ENCODE measurements around the gene ARL5C. TPM values are rescaled to one million over a fixed set of nuclear protein-coding genes. Genes with fewer than 3 reads are reported as not detected.
A peak's percentile ranks its signal among the peaks of the same experiment; 100 is the strongest.
"Not testable (repeated sequence)": the region's sequence is repeated elsewhere in the genome, so short reads cannot be mapped to it uniquely, and the experiment has no call there.

ARL5C gene
- total RNA-seq, 1 donor from 2014 or later: not detected

- Histone ChIP-seq H3K27ac (ENCODE audit: low read depth, low read length) (no peak overlapping the region), H3K79me2 (ENCODE audit: insufficient read depth, low read length) (no peaks in the 10 kb centered on the region), H4K20me1 (ENCODE audit: insufficient read depth, low read length) (no peaks in the 10 kb centered on the region), H3K4me3 (ENCODE audit: insufficient read depth, low read depth, low read length) (no peak overlapping the region), H3K4me2 (ENCODE audit: low read length) (peak overlapping the region; percentile 42), H3K9ac (ENCODE audit: low read length) (no peak overlapping the region), H3K27me3 (ENCODE audit: insufficient read depth, low read length) (no peaks in the 10 kb centered on the region), H3K36me3 (ENCODE audit: insufficient read depth, low read length) (no peaks in the 10 kb centered on the region), H3K4me1 (ENCODE audit: insufficient read depth, low read length) (peaks cover 12% of the 10 kb centered on the region), H2AFZ (ENCODE audit: low read depth, low read length) (peak overlapping the region; percentile 39), H3K9me3 (ENCODE audit: insufficient read depth, low read depth, low read length) (no peaks in the 10 kb centered on the region)
- Mint-ChIP-seq H3K4me3 (ENCODE audit: unreplicated experiment) (no peak overlapping the region), H3K27me3 (ENCODE audit: low read depth, unreplicated experiment) (no peaks in the 10 kb centered on the region), H3K36me3 (ENCODE audit: low read depth, unreplicated experiment) (peaks cover 2% of the 10 kb centered on the region), H3K27ac (ENCODE audit: unreplicated experiment) (peak overlapping the region; percentile 75), H3K9me3 (ENCODE audit: unreplicated experiment) (peaks cover under 1% of the 10 kb centered on the region), H3K4me1 (ENCODE audit: low read depth, unreplicated experiment) (peaks cover 14% of the 10 kb centered on the region)
- TF ChIP-seq EZH2 (IDR thresholded peaks at IDR 0.05; ENCODE audit: insufficient read depth, low read length): no peak
- no peak for TF ChIP-seq CTCF (IDR thresholded peaks at IDR 0.05; ENCODE audit: insufficient read depth, low read depth, low read length)
- DNase-seq (ENCODE audit: low read depth) (peak; percentile 24), FAIRE-seq (no peak)
Measured at GRCh38 chr17:39131616-39132015, 34.3 kb downstream of the ARL5C start.

- no peaks in the 10 kb centered on the region for H4K20me1 ChIP-seq (ENCODE audit: insufficient read depth, low read length)
- Mint-ChIP-seq H3K27ac (ENCODE audit: unreplicated experiment) (no peak overlapping the region), H3K4me3 (ENCODE audit: unreplicated experiment) (no peak overlapping the region), H3K4me1 (ENCODE audit: low read depth, unreplicated experiment) (peaks cover 16% of the 10 kb centered on the region), H3K27me3 (ENCODE audit: low read depth, unreplicated experiment) (no peaks in the 10 kb centered on the region), H3K9me3 (ENCODE audit: unreplicated experiment) (no peaks in the 10 kb centered on the region), H3K36me3 (ENCODE audit: low read depth, unreplicated experiment) (no peaks in the 10 kb centered on the region)
- no peaks in the 10 kb centered on the region for H3K36me3 ChIP-seq (ENCODE audit: insufficient read depth, low read length)
- no peak for DNase-seq (ENCODE audit: low read depth)
- H3K4me1 ChIP-seq (ENCODE audit: insufficient read depth, low read length): peaks cover 11% of the 10 kb centered on the region
- H3K4me3 ChIP-seq (ENCODE audit: insufficient read depth, low read depth, low read length): no peak overlapping the region
- no peak overlapping the region for H3K9ac ChIP-seq (ENCODE audit: low read length)
- no peaks in the 10 kb centered on the region for H3K9me3 ChIP-seq (ENCODE audit: insufficient read depth, low read depth, low read length)
- H3K27ac ChIP-seq (ENCODE audit: low read depth, low read length): no peak overlapping the region
- no peak overlapping the region for H2AFZ ChIP-seq (ENCODE audit: low read depth, low read length)
- FAIRE-seq: no peak
- H3K4me2 ChIP-seq (ENCODE audit: low read length): no peak overlapping the region
- TF ChIP-seq EZH2 (IDR thresholded peaks at IDR 0.05; ENCODE audit: insufficient read depth, low read length) (no peak), CTCF (IDR thresholded peaks at IDR 0.05; ENCODE audit: insufficient read depth, low read depth, low read length) (no peak)
- H3K27me3 ChIP-seq (ENCODE audit: insufficient read depth, low read length): no peaks in the 10 kb centered on the region
- no peaks in the 10 kb centered on the region for H3K79me2 ChIP-seq (ENCODE audit: insufficient read depth, low read length)
Measured at GRCh38 chr17:39130205-39130604, 35.8 kb downstream of the ARL5C start.

GRCh38 chr17:39129544-39129943 lies 36.4 kb downstream of the ARL5C start:
- not testable (repeated sequence) for H3K4me3 Mint-ChIP-seq (ENCODE audit: unreplicated experiment); H3K9me3 ChIP-seq (ENCODE audit: insufficient read depth, low read depth, low read length); H3K27ac Mint-ChIP-seq (ENCODE audit: unreplicated experiment); H3K9me3 Mint-ChIP-seq (ENCODE audit: unreplicated experiment); H3K36me3 ChIP-seq (ENCODE audit: insufficient read depth, low read length); H3K4me1 ChIP-seq (ENCODE audit: insufficient read depth, low read length); DNase-seq (ENCODE audit: low read depth); H3K27me3 ChIP-seq (ENCODE audit: insufficient read depth, low read length); H4K20me1 ChIP-seq (ENCODE audit: insufficient read depth, low read length); H3K27ac ChIP-seq (ENCODE audit: low read depth, low read length); H3K27me3 Mint-ChIP-seq (ENCODE audit: low read depth, unreplicated experiment); H3K79me2 ChIP-seq (ENCODE audit: insufficient read depth, low read length); H3K4me2 ChIP-seq (ENCODE audit: low read length); H3K9ac ChIP-seq (ENCODE audit: low read length); H2AFZ ChIP-seq (ENCODE audit: low read depth, low read length); H3K36me3 Mint-ChIP-seq (ENCODE audit: low read depth, unreplicated experiment); FAIRE-seq; H3K4me3 ChIP-seq (ENCODE audit: insufficient read depth, low read depth, low read length)
- H3K4me1 Mint-ChIP-seq (ENCODE audit: low read depth, unreplicated experiment): peaks cover 15% of the 10 kb centered on the region
